Measurements from ENCODE around the gene CFAP20.

The CFAP20 gene

GRCh38 chr16:58121132-58121531 lies 8.0 kb downstream of the CFAP20 start:
- TF ChIP-seq TEAD4 (IDR thresholded peaks at IDR 0.05) = no peak
- no peak for TF ChIP-seq CEBPB (IDR thresholded peaks at IDR 0.05)
- no peak for TF ChIP-seq USF1 (IDR thresholded peaks at IDR 0.05)
- no peak for TF ChIP-seq RAD21 (IDR thresholded peaks at IDR 0.05; ENCODE audit: low read depth)
- TF ChIP-seq YY1 (IDR thresholded peaks at IDR 0.05; ENCODE audit: low read depth) = no peak
- TF ChIP-seq EP300 (IDR thresholded peaks at IDR 0.05; ENCODE audit: borderline replicate concordance) = no peak
- no peak for TF ChIP-seq FOXM1 (IDR thresholded peaks at IDR 0.05; ENCODE audit: borderline replicate concordance, low read depth)

- TF ChIP-seq ZBTB7A (IDR thresholded peaks at IDR 0.05; ENCODE audit: low read depth) = no peak
- TF ChIP-seq USF1 (IDR thresholded peaks at IDR 0.05) = no peak
- no peak for TF ChIP-seq RAD21 (IDR thresholded peaks at IDR 0.05; ENCODE audit: low read depth)
- TF ChIP-seq YY1 (IDR thresholded peaks at IDR 0.05; ENCODE audit: low read depth) = no peak
- TF ChIP-seq TCF12 (IDR thresholded peaks at IDR 0.05; ENCODE audit: low read depth) = no peak
- no peak for TF ChIP-seq TEAD4 (IDR thresholded peaks at IDR 0.05)
- TF ChIP-seq EP300 (IDR thresholded peaks at IDR 0.05; ENCODE audit: borderline replicate concordance) = no peak
- TF ChIP-seq FOXM1 (IDR thresholded peaks at IDR 0.05; ENCODE audit: borderline replicate concordance, low read depth) = no peak
- no peak for TF ChIP-seq CREB1 (IDR thresholded peaks at IDR 0.05; ENCODE audit: low read depth)
- TF ChIP-seq REST (IDR thresholded peaks at IDR 0.05; ENCODE audit: low read depth) = no peak
- TF ChIP-seq MAX (IDR thresholded peaks at IDR 0.05) = no peak
- TF ChIP-seq NFIC (IDR thresholded peaks at IDR 0.05) = no peak
- no peak for TF ChIP-seq TAF1 (IDR thresholded peaks at IDR 0.05; ENCODE audit: low read depth)
- no peak for TF ChIP-seq CEBPB (IDR thresholded peaks at IDR 0.05)
- TF ChIP-seq EGR1 (IDR thresholded peaks at IDR 0.05) = no peak
Measured at GRCh38 chr16:58120234-58120633, 8.9 kb downstream of the CFAP20 start.

GRCh38 chr16:58119509-58119845 lies 9.7 kb downstream of the CFAP20 start:
- TF ChIP-seq ZBTB7A (IDR thresholded peaks at IDR 0.05; ENCODE audit: low read depth) = no peak
- no peak for TF ChIP-seq USF1 (IDR thresholded peaks at IDR 0.05)
- TF ChIP-seq EGR1 (IDR thresholded peaks at IDR 0.05) = no peak
- no peak for TF ChIP-seq TAF1 (IDR thresholded peaks at IDR 0.05; ENCODE audit: low read depth)
- TF ChIP-seq MAX (IDR thresholded peaks at IDR 0.05) = no peak
- TF ChIP-seq TCF12 (IDR thresholded peaks at IDR 0.05; ENCODE audit: low read depth) = no peak
- no peak for TF ChIP-seq CREB1 (IDR thresholded peaks at IDR 0.05; ENCODE audit: low read depth)
- TF ChIP-seq RAD21 (IDR thresholded peaks at IDR 0.05; ENCODE audit: low read depth) = no peak
- TF ChIP-seq CEBPB (IDR thresholded peaks at IDR 0.05) = no peak
- no peak for TF ChIP-seq TEAD4 (IDR thresholded peaks at IDR 0.05)
- TF ChIP-seq FOXM1 (IDR thresholded peaks at IDR 0.05; ENCODE audit: borderline replicate concordance, low read depth) = no peak
- no peak for TF ChIP-seq YY1 (IDR thresholded peaks at IDR 0.05; ENCODE audit: low read depth)
- TF ChIP-seq NFIC (IDR thresholded peaks at IDR 0.05) = no peak
- no peak for TF ChIP-seq EP300 (IDR thresholded peaks at IDR 0.05; ENCODE audit: borderline replicate concordance)
- TF ChIP-seq REST (IDR thresholded peaks at IDR 0.05; ENCODE audit: low read depth) = no peak

GRCh38 chr16:58118801-58119508 lies 10.2 kb downstream of the CFAP20 start:
- TF ChIP-seq CEBPB (IDR thresholded peaks at IDR 0.05) = no peak
- TF ChIP-seq RAD21 (IDR thresholded peaks at IDR 0.05; ENCODE audit: low read depth) = no peak
- TF ChIP-seq TAF1 (IDR thresholded peaks at IDR 0.05; ENCODE audit: low read depth) = no peak
- no peak for TF ChIP-seq EP300 (IDR thresholded peaks at IDR 0.05; ENCODE audit: borderline replicate concordance)
- no peak for TF ChIP-seq NFIC (IDR thresholded peaks at IDR 0.05)
- TF ChIP-seq TCF12 (IDR thresholded peaks at IDR 0.05; ENCODE audit: low read depth) = no peak
- TF ChIP-seq YY1 (IDR thresholded peaks at IDR 0.05; ENCODE audit: low read depth) = no peak
- TF ChIP-seq FOXM1 (IDR thresholded peaks at IDR 0.05; ENCODE audit: borderline replicate concordance, low read depth) = no peak
- no peak for TF ChIP-seq MAX (IDR thresholded peaks at IDR 0.05)
- no peak for TF ChIP-seq TEAD4 (IDR thresholded peaks at IDR 0.05)
- TF ChIP-seq USF1 (IDR thresholded peaks at IDR 0.05) = no peak
- no peak for TF ChIP-seq REST (IDR thresholded peaks at IDR 0.05; ENCODE audit: low read depth)
- TF ChIP-seq EGR1 (IDR thresholded peaks at IDR 0.05) = no peak

Measured in Ishikawa (cell line).